Naive thymus-derived CD8-positive, alpha-beta T cell (primary cell): ENCODE data around the gene LMO1. TPM values are rescaled to one million over a fixed set of nuclear protein-coding genes. Genes with fewer than 3 reads are reported as not detected.

ENCODE experiments used
- ATAC-seq, 2 donors: fragments of 150-1000 bp; cut with Tn5 transposase in 1 of 2; sonication (Bioruptor Pico), chemical (Tn5 transposase) in 1 of 2; 1 replicate in 1 of 2; 2 replicates in 1 of 2; pipeline ENCODE4 v1.10.0; 2021; ENCODE audit warnings: mild to moderate bottlenecking in 2 of 2, moderate library complexity in 2 of 2
- POLR2A ChIA-PET: fragments of 350-600 bp; sonication (Branson Sonifier 250); formaldehyde crosslinking; loops from one replicate; lab custom pipeline; 2021; ENCODE audit warnings: antibody characterized with exemption; lab: Charles Lee
- DNase-seq, 10 donors: peaks; one replicate each; pipeline versions ENCODE4 v3.0.0 to v3.0.0-alpha.2; 2020 to 2022
- H3K27ac Mint-ChIP-seq, 10 donors: one replicate each; pipeline ENCODE4 v1.8.0; 2020 to 2022; ENCODE audit warnings: mild to moderate bottlenecking in 10 of 10, mixed read lengths in 10 of 10, moderate library complexity in 4 of 10, inconsistent platforms in 1 of 10
- H3K27me3 Mint-ChIP-seq, 5 donors: one replicate each; pipeline ENCODE4 v1.8.0; 2021 to 2022; ENCODE audit warnings: mixed read lengths in 5 of 5
- H3K36me3 Mint-ChIP-seq, 3 donors: one replicate each; pipeline ENCODE4 v1.8.0; 2020 to 2022; ENCODE audit warnings: mixed read lengths in 3 of 3, mild to moderate bottlenecking in 2 of 3, inconsistent platforms in 1 of 3
- H3K4me1 Mint-ChIP-seq, 4 donors: one replicate each; pipeline ENCODE4 v1.8.0; 2021 to 2022; ENCODE audit warnings: mixed read lengths in 4 of 4
- H3K4me3 Mint-ChIP-seq, 10 donors: one replicate each; pipeline ENCODE4 v1.8.0; 2020 to 2022; ENCODE audit warnings: mild to moderate bottlenecking in 10 of 10, mixed read lengths in 10 of 10, moderate library complexity in 6 of 10, inconsistent platforms in 1 of 10
- H3K9me3 Mint-ChIP-seq, 9 donors: one replicate each; pipeline ENCODE4 v1.8.0; 2020 to 2022; ENCODE audit warnings: mixed read lengths in 9 of 9, mild to moderate bottlenecking in 3 of 9, inconsistent platforms in 1 of 9, moderate library complexity in 1 of 9
- polyA plus RNA-seq, 3 donors: library from polyadenylated mRNA; unstranded; fragments of 300-500 nt; fragmentation: Illumina TruSeq; gene quantifications; one replicate each; pipeline ENCODE4 v1.2.3, GENCODE V29; 2021
- total RNA-seq, 8 experiments: library from RNA in 2 of 8; stranded (reverse) in 2 of 8; gene quantifications; one replicate each; pipeline ENCODE4 v1.2.3 and lab custom pipeline; 2021 to 2026

LMO1 gene
- total and polyA plus RNA-seq, 5 experiments from 2014 or later: not detected

GRCh38 chr11:8248786-8249185 is 14.9 kb downstream of the LMO1 start:
- Mint-ChIP-seq H3K9me3 (no peaks in the 10 kb centered on the region), H3K4me1 (no peaks in the 10 kb centered on the region), H3K27ac (no peak overlapping the region), H3K4me3 (no peak overlapping the region), H3K36me3 (no peaks in the 10 kb centered on the region), H3K27me3 (peaks cover 2 to 18% (median 8%) of the 10 kb centered on the region in 5 donors)
- ATAC-seq: no peak
- POLR2A ChIA-PET: no interaction called here
- peak in 1 of 10 donors; percentile 15 for DNase-seq

- ATAC-seq (no peak), DNase-seq (peak in 1 of 10 donors; percentile 35)
- peaks cover 2 to 18% (median 8%) of the 10 kb centered on the region in 5 donors for H3K27me3 Mint-ChIP-seq
- H3K4me1 Mint-ChIP-seq: no peaks in the 10 kb centered on the region
- POLR2A ChIA-PET: no interaction called here
- H3K27ac Mint-ChIP-seq: no peak overlapping the region
- no peak overlapping the region for H3K4me3 Mint-ChIP-seq
- H3K9me3 Mint-ChIP-seq: no peaks in the 10 kb centered on the region
- no peaks in the 10 kb centered on the region for H3K36me3 Mint-ChIP-seq
These were observed 16.4 kb downstream of the LMO1 start for GRCh38 chr11:8247312-8247711.

- Mint-ChIP-seq H3K27ac (peak overlapping the region in 1 of 10 donors; percentile 28), H3K36me3 (no peaks in the 10 kb centered on the region), H3K9me3 (peaks cover 0 to 2% (median 0%) of the 10 kb centered on the region in 9 donors), H3K4me1 (no peaks in the 10 kb centered on the region), H3K4me3 (no peak overlapping the region), H3K27me3 (peaks cover 1 to 32% (median 9%) of the 10 kb centered on the region in 5 donors)
- ATAC-seq (no peak), DNase-seq (peak in 1 of 10 donors; percentile 24)
- POLR2A ChIA-PET: no interaction called here
These were observed 20.2 kb downstream of the LMO1 start for GRCh38 chr11:8243458-8243857.

- peaks cover 1 to 32% (median 7%) of the 10 kb centered on the region in 5 donors for H3K27me3 Mint-ChIP-seq
- POLR2A ChIA-PET: no interaction called here
- peaks cover 0 to 2% (median 0%) of the 10 kb centered on the region in 9 donors for H3K9me3 Mint-ChIP-seq
- no peak for ATAC-seq
- no peak overlapping the region for H3K4me3 Mint-ChIP-seq
- H3K4me1 Mint-ChIP-seq: no peaks in the 10 kb centered on the region
- DNase-seq: peak in 1 of 10 donors; percentile 46
- no peaks in the 10 kb centered on the region for H3K36me3 Mint-ChIP-seq
- H3K27ac Mint-ChIP-seq: no peak overlapping the region
These were observed 21.0 kb downstream of the LMO1 start for GRCh38 chr11:8242499-8243280.

- no peak for ATAC-seq
- Mint-ChIP-seq H3K4me1 (no peaks in the 10 kb centered on the region), H3K27me3 (peaks cover 1 to 32% (median 7%) of the 10 kb centered on the region in 5 donors), H3K9me3 (peaks cover 0 to 2% (median 0%) of the 10 kb centered on the region in 9 donors), H3K36me3 (no peaks in the 10 kb centered on the region), H3K4me3 (no peak overlapping the region), H3K27ac (no peak overlapping the region)
- POLR2A ChIA-PET: no interaction called here
- peak in 1 of 10 donors; percentile 30 for DNase-seq
These were observed 21.6 kb downstream of the LMO1 start for GRCh38 chr11:8242118-8242475.

GRCh38 chr11:8241373-8242117 is 22.1 kb downstream of the LMO1 start:
- Mint-ChIP-seq H3K36me3 (no peaks in the 10 kb centered on the region), H3K4me1 (no peaks in the 10 kb centered on the region), H3K4me3 (no peak overlapping the region), H3K9me3 (peaks cover 0 to 2% (median 0%) of the 10 kb centered on the region in 9 donors), H3K27me3 (peaks cover 0 to 32% (median 7%) of the 10 kb centered on the region in 5 donors), H3K27ac (no peak overlapping the region)
- ATAC-seq (no peak), DNase-seq (peak in 1 of 10 donors; percentile 9)
- POLR2A ChIA-PET: no interaction called here

- H3K27ac Mint-ChIP-seq: no peak overlapping the region
- H3K4me1 Mint-ChIP-seq: peaks cover 3 to 8% (median 6%) of the 10 kb centered on the region in 4 donors
- peaks cover 0 to 18% (median 3%) of the 10 kb centered on the region in 5 donors for H3K27me3 Mint-ChIP-seq
- peaks cover 0 to 2% (median 0%) of the 10 kb centered on the region in 9 donors for H3K9me3 Mint-ChIP-seq
- peak in 1 of 10 donors; percentile 54 for DNase-seq
- POLR2A ChIA-PET: no interaction called here
- ATAC-seq: no peak
- H3K4me3 Mint-ChIP-seq: no peak overlapping the region
- no peaks in the 10 kb centered on the region for H3K36me3 Mint-ChIP-seq
These were observed 24.0 kb downstream of the LMO1 start for GRCh38 chr11:8239536-8240228.

GRCh38 chr11:8239040-8239439 is 24.6 kb downstream of the LMO1 start:
- ATAC-seq: no peak
- peaks cover 0 to 2% (median 0%) of the 10 kb centered on the region in 9 donors for H3K9me3 Mint-ChIP-seq
- H3K4me1 Mint-ChIP-seq: peaks cover 5 to 11% (median 6%) of the 10 kb centered on the region in 4 donors
- no peaks in the 10 kb centered on the region for H3K36me3 Mint-ChIP-seq
- no peak for DNase-seq
- peaks cover 0 to 15% (median 3%) of the 10 kb centered on the region in 5 donors for H3K27me3 Mint-ChIP-seq
- POLR2A ChIA-PET: no interaction called here
- H3K27ac Mint-ChIP-seq: no peak overlapping the region
- no peak overlapping the region for H3K4me3 Mint-ChIP-seq

GRCh38 chr11:8237453-8237852 is 26.2 kb downstream of the LMO1 start:
- H3K9me3 Mint-ChIP-seq: peaks cover 0 to 2% (median 0%) of the 10 kb centered on the region in 9 donors
- no peak overlapping the region for H3K4me3 Mint-ChIP-seq
- POLR2A ChIA-PET: no interaction called here
- DNase-seq: peak in 1 of 10 donors; percentile 50
- no peaks in the 10 kb centered on the region for H3K36me3 Mint-ChIP-seq
- ATAC-seq: no peak
- H3K27ac Mint-ChIP-seq: peak overlapping the region in 1 of 10 donors; percentile 49
- H3K4me1 Mint-ChIP-seq: peaks cover 5 to 11% (median 6%) of the 10 kb centered on the region in 4 donors
- peaks cover 0 to 15% (median 3%) of the 10 kb centered on the region in 5 donors for H3K27me3 Mint-ChIP-seq

- Mint-ChIP-seq H3K9me3 (peaks cover 0 to 2% (median 0%) of the 10 kb centered on the region in 9 donors), H3K36me3 (no peaks in the 10 kb centered on the region), H3K4me3 (no peak overlapping the region), H3K27ac (no peak overlapping the region), H3K4me1 (peaks cover 5 to 11% (median 6%) of the 10 kb centered on the region in 4 donors), H3K27me3 (peaks cover 0 to 2% (median 0%) of the 10 kb centered on the region in 5 donors)
- ATAC-seq: no peak
- DNase-seq: peak in 1 of 10 donors; percentile 42
- POLR2A ChIA-PET: no interaction called here
These were observed 27.8 kb downstream of the LMO1 start for GRCh38 chr11:8235925-8236324.

GRCh38 chr11:8234910-8235309 is 28.8 kb downstream of the LMO1 start:
- peaks cover 5 to 11% (median 6%) of the 10 kb centered on the region in 4 donors for H3K4me1 Mint-ChIP-seq
- H3K9me3 Mint-ChIP-seq: no peaks in the 10 kb centered on the region
- POLR2A ChIA-PET: no interaction called here
- no peak overlapping the region for H3K4me3 Mint-ChIP-seq
- DNase-seq: no peak
- H3K36me3 Mint-ChIP-seq: no peaks in the 10 kb centered on the region
- H3K27ac Mint-ChIP-seq: peak overlapping the region in 3 of 10 donors; percentile 12 to 13 (median 12)
- no peaks in the 10 kb centered on the region for H3K27me3 Mint-ChIP-seq
- no peak for ATAC-seq

GRCh38 chr11:8234425-8234821 is 29.3 kb downstream of the LMO1 start:
- Mint-ChIP-seq H3K9me3 (no peaks in the 10 kb centered on the region), H3K4me3 (no peak overlapping the region), H3K27ac (peak overlapping the region in 2 of 10 donors; percentile 12 to 13), H3K27me3 (no peaks in the 10 kb centered on the region), H3K36me3 (no peaks in the 10 kb centered on the region), H3K4me1 (peaks cover 5 to 11% (median 6%) of the 10 kb centered on the region in 4 donors)
- ATAC-seq (no peak), DNase-seq (peak in 1 of 10 donors; percentile 61)
- POLR2A ChIA-PET: no interaction called here
